Central memory CD4-positive, alpha-beta T cell (primary cell): ENCODE results near the gene MUC22.
"Not testable (repeated sequence)": the region's sequence is repeated elsewhere in the genome, so short reads cannot be mapped to it uniquely, and the experiment has no call there.

Experiments
- DNase-seq: peaks from one replicate; pipeline ENCODE4 v3.0.0; 2022
- total RNA-seq, 3 experiments: gene quantifications; one replicate each; lab custom pipeline; 2026; lab: John Stamatoyannopoulos, UW

MUC22 gene
- total RNA-seq = 0 reads per million in 3 experiments

DNA sequence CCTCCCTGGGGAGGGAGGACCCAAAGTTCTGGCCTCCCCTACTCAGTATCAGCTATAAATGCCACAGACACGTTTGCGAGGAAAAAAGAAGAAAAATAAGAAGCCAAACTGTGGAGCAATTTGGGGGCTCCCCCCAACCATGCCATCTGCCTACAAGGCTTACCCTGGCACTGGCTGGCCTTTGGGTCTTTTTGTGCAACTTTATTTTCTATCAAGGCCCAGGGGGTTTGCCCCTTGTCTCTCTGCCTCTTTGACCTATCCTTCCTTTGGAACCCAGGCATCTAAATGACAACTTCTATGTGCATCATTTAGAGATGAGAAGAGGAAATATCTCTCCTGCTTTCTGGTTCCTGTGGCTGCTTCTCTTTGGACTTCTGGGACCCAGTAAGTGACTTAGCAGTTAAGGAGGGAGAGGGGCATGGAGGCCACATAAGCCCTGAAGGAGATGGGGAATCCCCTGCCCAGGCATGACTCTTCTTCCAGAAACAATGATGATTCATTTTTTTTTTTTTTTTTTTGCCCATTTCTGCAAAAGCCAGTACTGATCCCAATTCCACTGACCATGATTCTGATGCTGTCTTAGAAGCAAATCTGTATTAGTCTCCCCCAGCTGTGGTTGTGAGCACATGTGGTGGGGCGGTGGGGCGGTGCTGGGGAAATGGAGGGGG lies at the start of gene MUC22:
TSS of gene MUC22 (plus strand) at position 82 of the 668 bp plus-strand sequence. CDS start at position 315, 233 bp downstream.
- DNase-seq = no peak

DNA sequence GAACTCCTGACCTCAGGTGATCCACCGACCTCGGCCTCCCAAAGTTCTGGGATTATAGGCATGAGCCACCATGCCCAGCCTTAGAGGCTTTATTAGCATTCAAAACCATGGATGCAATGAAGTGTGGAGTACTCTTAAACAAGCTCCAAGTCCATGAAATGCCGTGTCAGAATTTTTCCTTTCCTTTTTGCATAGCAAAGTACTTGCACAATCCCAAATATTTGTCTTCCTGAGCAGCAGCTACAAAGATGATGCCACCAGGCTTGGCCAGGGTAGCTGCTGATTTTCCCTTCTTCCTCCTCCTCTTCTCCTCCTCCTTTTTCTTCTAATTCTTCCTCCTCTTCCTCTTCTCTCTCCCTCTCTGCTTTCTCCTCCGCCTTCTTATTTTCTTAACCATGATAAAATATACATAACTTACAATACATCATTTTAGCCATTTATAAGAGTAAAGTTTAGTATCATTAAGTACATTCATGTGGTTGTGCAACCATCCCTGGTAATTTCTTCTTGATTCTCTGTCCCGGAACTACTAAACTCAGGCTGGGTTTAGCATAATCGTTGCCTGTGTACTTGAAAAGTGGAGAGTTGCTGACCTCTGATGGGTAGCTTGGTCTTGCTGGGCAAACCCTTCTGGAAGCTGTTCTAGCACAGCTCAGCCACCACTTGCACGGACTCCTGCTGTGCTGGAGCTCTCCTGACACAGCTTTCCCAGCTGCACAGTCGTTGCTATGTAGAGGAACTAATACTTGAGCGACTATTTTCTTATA lies 49.2 kb upstream of the MUC22 start:
- no peak for DNase-seq

DNA sequence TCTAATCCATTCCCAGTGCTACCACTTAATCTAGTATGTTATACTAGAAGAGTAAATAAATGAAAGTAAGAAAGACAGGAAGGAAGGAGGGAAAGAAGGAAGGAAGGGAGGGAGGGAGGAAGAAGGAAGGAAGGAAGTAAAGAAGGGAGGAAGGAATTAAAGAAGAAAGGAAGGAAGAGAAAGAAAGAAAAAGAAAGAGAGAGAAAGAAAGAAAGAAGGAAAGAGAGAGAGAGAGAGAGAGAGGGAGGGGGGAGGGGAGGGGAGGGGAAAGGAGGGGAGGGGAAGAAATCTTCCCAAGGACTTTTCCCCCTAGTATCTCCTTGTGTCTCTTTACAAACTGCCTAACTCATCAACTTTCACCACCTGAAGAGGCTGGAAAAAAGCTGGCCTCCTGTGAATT lies 47.6 kb upstream of the MUC22 start:
- no peak for DNase-seq

DNA sequence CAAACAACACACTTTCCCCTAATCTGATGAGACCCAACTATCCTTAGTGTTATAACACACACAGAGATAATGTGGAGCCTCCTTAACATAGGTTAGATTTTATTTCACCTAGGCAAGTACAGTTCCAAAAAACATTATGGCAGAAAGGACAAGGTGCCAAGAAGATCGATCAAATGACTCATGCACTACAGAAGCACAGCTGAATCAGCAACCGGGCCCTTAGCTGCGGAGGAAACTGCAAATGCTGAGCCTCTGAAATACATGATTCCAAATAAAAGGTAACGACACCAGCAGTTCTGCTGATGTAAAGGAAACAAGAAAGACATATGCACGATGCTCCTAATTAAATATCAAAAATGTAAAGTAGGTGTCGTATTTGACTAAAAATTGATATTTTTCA lies 46.6 kb upstream of the MUC22 start:
- no peak for DNase-seq

DNA sequence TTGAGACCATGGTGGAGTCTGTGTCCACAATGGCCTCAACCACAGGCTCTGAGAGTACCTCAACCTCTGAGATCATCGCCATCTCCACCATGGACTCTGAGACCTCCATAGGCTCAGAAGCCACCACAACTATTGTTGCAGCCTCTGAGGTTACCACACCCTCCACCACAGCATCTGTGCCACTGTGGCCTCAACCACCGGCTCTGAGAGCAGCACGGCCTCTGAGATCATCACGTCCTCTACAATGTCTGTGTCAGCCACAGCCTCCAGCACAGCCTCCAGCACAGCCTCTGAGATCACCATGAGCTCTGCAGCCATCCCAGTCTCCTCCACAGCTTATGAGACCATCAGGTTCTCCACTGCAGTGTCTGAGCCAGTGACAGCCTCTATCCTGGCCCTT lies 46.2 kb upstream of the MUC22 start:
- DNase-seq = peak; percentile 13

DNA sequence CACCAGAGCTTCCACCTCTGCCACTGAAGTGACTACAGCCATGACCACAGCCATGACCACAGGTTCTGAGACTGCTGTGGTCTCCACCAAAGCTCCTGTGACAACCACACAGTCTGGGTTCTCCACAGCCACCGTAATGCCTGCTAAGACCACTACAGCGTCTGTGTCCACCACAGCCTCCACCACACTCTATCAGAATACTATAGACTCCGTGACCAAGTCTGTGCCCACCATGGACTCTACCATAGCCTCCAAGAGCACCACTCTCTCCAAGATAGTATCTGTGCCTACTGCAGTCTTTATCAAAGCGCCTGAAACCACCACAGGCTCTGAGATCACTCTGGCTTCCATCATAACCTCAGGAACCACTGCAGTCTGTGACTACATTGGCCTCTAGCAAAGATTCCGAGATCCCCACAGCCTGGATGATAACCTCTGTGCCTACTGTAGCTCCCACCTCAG lies 45.1 kb upstream of the MUC22 start:
- DNase-seq = no peak

DNA sequence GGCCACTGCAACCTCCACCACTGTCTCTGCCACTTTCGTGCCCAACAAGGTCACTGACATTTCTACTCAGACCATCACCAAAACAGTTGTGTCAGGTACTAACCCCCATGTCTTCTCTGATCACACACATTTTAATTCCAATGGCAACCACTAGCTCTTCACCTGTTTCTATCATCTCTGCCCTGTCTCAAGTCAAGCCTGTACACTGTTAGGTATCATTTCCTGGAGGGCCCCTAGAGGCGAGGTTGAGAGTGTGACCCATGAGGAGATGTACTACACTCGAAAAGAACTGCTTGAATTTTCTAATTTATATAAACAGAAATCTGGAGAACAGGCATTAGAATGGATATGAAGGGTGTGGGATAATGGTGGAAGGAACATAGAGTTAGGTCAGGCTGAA lies 44.1 kb upstream of the MUC22 start:
- no peak for DNase-seq

DNA sequence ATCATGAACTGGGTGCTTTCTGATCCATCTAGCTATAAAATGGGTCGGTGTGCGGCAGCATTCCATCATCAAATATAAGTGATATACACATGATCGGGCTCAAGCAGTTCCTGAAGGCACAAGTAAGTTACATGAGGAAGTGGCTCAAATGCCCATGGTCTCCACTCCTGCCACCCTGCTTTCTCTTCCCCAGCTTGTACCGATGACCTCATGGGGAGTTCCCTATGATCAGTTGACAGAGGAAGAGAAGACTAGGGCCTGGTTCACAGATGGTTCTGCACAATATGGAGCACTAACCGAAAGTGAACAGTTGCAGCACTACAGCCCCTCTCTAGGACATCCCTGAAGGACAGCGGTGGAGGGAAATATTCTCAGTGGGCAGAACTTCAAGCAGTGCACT lies 41.1 kb upstream of the MUC22 start:
- not testable (repeated sequence) for DNase-seq

DNA sequence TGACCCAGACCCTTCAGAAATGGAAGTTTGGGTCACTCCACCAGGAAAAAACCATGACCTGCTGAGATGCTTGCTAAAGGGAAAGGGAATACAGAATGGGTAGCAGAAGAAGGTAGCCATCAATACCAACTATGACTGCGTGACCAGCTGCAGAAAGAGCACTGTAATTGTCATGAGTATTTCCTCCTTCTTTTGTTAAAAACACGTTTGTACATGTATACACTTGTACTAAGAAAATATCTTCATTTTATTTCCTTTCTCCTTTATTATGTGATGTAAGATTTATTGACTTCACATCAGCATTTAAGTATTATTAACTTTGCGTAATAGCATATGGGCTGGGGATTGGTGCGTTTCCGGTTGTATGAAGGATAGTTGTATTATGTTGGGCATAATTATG lies 39.3 kb upstream of the MUC22 start:
- DNase-seq = no peak

DNA sequence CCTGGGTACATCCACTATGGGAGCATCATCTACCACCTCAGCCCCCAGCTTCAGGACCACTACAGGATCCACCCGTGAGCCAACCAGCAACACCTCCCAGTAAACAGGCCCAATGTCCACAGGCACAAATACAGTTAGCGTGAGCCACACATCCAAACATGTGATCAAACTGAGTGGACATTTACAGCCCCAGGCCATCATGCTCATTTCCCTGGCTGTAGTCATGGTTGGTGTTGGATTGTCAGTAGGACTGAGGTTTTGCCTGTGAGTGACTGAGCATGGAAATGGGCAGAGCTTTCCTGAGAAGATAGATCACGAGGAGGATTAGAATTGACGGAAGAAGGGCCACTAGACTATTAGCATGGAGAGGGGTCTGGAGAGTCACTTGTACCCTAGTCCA lies 37.5 kb upstream of the MUC22 start:
- DNase-seq = no peak

DNA sequence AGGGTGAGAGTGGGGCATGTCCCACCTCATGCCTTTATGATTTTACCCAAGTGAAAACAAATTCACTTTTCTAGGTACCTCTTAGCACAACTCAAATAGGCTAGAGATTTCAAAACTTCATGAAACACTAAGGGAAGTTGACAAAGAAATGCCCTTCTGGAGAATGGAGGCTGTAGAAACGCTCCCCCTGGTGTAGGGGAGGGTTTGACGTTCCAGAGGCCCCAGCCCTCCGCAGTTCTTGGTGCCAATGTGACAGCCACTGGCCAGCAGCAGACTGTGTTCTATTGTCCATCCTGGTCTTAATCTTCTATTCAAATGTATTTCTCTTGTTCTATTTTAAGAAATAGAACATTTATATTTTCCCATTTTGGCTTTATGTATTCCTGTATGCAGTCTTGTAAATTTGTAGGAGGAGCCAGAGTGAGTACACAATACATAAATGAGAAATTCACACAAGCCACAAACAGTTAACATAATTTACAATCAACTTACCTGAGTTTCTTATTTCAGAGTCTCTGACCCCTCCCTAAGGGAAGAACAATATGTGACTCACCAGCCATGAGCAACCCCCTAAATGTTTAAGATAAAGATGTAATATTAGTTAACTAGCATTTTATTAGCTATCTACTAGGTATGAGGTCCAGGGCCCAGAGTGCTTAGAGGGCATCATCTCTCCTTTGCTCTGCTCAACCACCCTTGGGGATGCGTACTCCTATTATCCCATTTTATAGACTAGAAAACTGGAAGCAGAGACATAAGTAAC lies 35.6 kb upstream of the MUC22 start:
- no peak for DNase-seq

DNA sequence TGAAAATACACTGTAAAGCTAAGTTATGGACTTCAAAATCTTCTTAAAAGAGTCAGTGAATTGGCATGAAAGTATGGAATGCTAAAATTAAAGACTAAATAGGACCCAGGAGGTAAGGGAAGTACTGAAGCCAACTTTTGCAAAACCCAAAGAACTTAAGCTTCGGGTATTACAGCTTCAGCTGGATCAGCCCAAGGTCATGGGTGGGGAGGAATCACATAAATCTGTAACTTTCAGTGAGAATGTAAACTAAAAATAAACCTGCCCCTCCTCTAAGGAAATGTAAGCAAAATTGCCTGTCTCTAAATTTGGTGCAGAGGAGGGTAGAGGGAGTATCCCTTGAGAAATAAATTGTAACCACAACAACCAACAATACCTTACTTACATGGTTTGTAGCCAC lies 31.1 kb upstream of the MUC22 start:
- DNase-seq = no peak

DNA sequence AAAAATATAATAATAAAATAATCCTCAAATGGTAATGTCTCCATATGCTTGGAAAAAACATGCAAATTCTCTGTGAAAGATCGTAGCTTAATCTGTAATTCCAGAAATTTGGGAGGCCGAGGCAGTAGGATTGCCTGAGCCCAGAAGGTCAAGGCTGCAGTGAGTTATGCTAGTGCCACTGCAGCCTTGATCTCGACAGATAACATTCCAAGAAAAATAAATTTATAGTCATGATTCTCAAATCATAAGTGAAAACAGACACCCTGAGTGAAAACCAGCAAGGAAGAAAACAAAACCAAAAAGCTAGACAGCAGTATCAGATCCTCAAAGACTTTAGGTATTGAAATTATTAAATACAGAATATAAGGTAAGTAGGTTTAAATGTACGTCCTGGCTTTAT lies 30.6 kb upstream of the MUC22 start:
- no peak for DNase-seq

DNA sequence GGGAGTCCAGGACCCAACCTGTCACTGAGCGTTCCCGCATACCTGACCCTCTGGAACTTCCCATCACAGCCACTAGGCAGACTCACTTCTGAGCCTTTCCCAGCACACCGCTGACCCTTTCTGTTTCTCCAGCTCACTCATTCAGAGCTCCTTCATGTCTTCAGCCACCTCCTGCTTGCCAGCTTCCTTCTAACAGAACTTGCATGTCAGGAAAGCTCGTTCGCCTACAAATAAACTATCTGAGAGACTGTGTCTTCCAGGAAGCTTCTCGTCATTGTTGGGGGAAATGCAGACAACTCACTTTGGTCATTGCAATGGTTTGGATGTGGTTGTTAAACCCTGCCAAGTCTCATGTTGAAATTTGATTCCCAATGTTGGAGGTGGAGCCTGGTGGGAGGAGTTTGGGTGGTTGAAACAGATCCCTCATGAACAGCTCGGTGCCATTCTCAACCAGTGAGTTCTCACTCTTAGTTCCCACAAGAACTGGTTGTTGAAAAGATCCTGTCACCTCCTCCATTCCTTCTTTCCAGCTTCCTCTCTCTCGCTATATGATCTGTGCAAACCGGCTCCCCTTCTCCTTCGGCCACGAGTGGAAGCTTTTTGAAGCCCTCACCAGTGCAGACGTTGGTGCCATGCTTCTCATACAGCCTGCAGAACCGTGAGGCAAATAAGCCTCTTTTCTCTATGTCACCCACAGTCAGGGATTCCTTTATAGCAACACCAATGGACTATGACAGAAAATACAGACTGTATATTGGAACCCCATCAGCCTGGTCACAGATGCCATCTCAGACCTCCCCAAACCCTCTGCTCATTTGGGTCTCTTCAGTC lies 28.1 kb upstream of the MUC22 start:
- no peak for DNase-seq

DNA sequence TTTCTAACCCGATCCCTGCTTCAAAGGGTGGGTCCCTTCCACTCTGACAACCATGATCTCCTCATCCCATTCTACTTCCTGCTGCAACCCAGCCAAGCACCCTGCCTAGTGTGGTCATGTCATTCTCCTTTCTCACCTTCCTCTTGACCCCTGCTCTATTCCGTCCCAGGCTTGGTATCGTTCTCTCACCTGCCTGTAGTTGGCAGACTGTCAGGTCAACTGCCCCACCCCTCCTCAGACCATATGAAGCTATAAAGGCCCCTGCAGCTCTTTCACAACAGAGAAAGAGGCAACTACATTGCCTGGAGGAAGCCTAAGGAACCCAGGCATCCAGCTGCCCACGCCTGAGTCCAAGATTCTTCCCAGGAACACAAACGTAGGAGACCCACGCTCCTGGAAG lies 26.8 kb upstream of the MUC22 start, which contains the start of gene MUC21:
TSS of gene MUC21 (plus strand) at position 280 of the 400 bp plus-strand sequence. CDS start 241 bp downstream, outside the sequence.
- DNase-seq = no peak

DNA sequence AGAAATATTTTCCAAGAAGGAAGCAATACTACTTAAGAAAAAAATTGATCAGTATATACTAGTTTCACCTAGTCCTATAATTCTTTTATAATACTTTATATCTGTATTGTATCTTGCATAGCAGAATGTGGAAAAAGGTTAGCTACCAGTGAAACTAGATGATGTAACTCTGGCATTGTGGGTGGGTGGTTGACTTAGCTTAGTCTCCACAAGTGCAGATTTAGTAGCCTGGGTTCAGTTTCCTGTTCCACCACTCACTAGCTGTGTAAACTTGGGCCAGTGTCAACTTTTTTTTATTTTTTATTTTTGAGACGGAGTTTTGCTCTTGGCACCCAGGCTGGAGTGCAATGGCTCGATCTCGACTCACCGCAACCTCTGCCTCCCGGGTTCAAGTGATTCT lies 24.8 kb upstream of the MUC22 start:
- DNase-seq = no peak

DNA sequence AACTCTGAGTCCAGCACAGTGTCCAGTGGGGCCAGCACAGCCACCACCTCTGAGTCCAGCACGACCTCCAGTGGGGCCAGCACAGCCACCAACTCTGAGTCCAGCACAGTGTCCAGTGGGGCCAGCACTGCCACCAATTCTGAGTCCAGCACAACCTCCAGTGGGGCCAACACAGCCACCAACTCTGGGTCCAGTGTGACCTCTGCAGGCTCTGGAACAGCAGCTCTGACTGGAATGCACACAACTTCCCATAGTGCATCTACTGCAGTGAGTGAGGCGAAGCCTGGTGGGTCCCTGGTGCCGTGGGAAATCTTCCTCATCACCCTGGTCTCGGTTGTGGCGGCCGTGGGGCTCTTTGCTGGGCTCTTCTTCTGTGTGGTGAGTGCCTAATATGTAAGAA lies 23.0 kb upstream of the MUC22 start:
- no peak for DNase-seq

DNA sequence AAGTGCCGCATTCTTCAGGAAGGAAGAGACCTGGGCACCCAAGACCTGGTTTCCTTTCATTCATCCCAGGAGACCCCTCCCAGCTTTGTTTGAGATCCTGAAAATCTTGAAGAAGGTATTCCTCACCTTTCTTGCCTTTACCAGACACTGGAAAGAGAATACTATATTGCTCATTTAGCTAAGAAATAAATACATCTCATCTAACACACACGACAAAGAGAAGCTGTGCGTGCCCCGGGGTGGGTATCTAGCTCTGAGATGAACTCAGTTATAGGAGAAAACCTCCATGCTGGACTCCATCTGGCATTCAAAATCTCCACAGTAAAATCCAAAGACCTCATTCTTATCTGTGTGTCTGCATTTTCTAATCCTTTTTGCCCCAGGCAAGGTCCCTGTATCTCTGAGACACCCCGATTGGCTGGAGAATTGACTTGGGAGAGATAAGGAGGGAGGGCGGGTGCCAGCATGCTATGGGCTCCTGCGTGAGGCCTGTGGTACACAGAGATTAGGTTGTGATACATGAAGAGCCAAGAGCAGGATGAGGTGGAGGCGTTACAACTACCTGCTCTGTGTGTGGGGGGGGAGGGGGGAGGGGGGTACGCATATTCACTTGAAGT lies 22.0 kb upstream of the MUC22 start:
- no peak for DNase-seq

DNA sequence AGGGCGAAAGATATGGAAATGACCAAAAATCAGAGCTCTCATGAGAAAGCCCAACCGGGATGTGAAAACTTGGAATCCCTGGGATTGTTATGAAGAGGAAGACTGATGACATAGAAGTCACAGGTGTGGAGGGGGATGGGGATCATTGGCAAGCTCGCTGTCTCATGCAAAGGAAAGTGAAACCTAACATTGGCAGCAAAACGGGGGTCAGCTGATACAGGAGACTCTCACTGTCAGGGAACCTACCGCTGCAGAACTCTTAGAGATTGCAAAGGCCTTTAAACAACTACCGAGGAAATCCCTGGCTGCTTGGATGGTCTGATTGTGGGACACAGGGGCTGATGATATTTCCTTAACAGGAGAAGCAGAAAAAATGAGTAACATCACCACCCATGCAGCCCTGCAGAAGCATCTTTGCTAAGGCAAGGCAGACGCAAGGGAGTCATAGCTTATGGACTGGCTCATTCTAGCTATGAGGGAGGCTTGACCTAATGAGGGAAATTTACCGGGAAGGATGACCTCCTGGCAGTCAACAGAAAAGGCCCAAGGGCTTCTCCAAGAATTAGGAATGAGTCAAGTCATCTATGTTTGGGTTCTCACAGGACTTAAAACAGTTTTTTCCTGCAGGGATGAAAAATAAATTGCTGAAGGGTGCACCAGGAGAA lies 19.7 kb upstream of the MUC22 start:
- DNase-seq = no peak

DNA sequence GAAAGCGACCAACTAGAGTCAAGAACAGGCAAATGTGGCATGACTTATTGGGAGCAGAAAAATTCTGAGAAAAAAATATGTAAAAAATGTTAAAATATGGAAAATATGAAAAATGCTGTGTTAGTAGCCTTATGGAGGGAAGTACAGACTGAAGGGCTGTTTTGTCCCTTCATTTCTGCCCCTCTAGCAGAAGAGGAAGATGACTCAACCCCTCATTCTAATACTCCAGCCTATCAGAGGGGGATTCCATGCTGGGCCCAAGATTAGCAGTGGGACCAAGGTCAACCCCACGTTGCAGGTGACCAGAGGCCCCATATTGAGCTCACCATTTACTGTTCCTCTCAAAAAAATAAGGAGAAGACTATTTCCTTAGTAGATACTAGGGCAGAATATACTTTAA lies 18.4 kb upstream of the MUC22 start:
- DNase-seq = no peak

DNA sequence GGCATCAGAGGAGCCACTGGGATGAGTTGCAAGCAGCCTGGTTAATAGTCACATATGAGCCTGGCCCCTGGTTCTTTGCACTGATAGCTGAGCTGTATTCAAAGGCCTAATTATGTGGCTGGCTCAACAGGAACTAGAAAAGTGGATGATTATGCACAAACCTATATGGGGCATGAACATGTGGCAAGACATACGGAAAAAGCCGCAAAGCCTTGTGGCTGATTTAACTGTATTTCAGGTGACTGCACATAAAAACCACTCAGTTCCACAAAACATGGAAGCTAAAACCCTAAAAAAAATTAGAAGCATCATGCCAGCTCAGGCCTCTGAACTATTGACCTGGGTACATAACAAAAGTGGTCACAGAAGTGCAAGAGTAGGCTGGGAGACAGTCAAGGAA lies 13.0 kb upstream of the MUC22 start:
- no peak for DNase-seq

DNA sequence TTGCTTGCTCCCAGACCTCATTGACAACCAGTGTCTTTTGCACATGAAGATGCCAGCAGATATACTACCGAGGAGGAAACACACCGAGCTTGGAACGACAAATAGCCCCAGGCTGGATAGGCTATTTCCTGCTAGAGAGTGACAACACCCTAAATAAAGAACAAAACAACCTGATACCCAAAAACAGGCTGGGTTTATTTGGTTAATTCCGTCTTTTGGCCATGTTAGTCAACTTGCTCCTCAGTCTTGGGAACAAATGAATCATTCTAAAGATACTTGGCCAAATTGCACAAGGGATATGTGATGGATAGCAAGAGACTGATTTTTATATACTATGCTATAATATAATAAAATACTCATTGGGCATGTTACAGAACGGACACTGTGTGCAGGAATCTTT lies 11.5 kb upstream of the MUC22 start:
- no peak for DNase-seq
